ENCODE measurements around the gene C20orf202.
"Not testable (repeated sequence)": the region's sequence is repeated elsewhere in the genome, so short reads cannot be mapped to it uniquely, and the experiment has no call there.

C20orf202 gene

GRCh38 chr20:1247689-1248088, 44.4 kb downstream of the C20orf202 start:
- DNase-seq (ENCODE audit: low spot score), result no peak

GRCh38 chr20:1250282-1250681, 47.0 kb downstream of the C20orf202 start:
- not testable (repeated sequence) for DNase-seq (ENCODE audit: low spot score)

- no peak for DNase-seq (ENCODE audit: low spot score)
Observed at GRCh38 chr20:1252416-1252815, 49.2 kb downstream of the C20orf202 start.

GRCh38 chr20:1254254-1254653, 51.0 kb downstream of the C20orf202 start:
- DNase-seq (ENCODE audit: low spot score), result no peak

GRCh38 chr20:1255675-1256074, 52.4 kb downstream of the C20orf202 start:
- DNase-seq (ENCODE audit: low spot score), result no peak

Data from AG08395 (cell line).